NCI-H146 treated with DMSO at 0.1 percent for 48 hours (cell line): ENCODE measurements around the gene NEK10.

Source experiments
- DNase-seq: peaks from one replicate; lab custom pipeline; 2025; ENCODE audit not compliant: unreplicated experiment; lab: John Stamatoyannopoulos, UW

The NEK10 gene

GRCh38 chr3:27184261-27184660 is 184.9 kb downstream of the NEK10 start:
- DNase-seq, result no peak

- no peak for DNase-seq
Observed at GRCh38 chr3:27176256-27176655, 192.9 kb downstream of the NEK10 start.

- no peak for DNase-seq
Observed at GRCh38 chr3:27174530-27174929, 194.7 kb downstream of the NEK10 start.

GRCh38 chr3:27171113-27171512 is 198.1 kb downstream of the NEK10 start:
- no peak for DNase-seq

DNA sequence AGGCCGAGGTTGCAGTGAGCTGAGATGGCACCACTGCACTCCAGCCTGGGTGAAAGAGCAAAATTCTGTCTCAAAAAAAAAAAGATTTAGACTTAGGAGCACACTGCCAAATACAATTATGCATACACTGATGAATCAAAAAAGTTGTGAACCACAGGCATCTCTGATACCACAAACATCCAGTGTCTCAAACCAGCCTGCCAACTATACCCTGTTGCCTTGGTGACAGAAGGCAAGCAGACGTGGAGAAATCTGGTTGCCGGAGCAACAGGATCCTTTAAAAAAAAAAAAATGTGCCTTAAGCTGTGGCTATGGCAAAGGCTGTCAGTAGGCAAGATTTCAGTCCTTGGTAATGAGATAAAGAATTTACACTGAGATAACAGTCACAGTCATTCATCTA is 202.3 kb downstream of the NEK10 start:
- DNase-seq, result no peak

- DNase-seq, result no peak
Observed at GRCh38 chr3:27165321-27165721, 203.9 kb downstream of the NEK10 start.

DNA sequence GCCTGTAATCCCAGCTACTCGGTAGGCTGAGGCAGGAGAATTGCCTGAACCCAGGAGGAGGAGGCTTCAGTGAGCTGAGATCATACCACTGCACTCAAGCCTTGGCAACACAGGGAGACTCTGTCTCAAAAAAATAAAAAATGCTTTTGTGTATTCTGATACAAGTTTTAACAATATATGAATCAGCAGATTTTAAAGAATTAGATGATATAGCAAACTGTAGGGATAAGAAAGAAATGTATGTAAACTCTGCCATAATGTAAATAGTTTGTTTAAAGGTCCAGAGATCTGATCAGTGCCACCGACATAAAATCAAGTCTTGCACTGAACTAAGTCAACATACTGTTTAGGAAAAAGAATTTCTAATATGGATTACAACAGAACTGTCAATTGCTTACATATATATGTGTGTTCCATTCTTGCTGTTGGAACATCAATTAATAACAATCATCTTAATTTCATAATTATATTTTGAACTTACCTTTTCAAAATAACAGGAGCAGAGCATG is 208.3 kb downstream of the NEK10 start:
- DNase-seq, result no peak

DNA sequence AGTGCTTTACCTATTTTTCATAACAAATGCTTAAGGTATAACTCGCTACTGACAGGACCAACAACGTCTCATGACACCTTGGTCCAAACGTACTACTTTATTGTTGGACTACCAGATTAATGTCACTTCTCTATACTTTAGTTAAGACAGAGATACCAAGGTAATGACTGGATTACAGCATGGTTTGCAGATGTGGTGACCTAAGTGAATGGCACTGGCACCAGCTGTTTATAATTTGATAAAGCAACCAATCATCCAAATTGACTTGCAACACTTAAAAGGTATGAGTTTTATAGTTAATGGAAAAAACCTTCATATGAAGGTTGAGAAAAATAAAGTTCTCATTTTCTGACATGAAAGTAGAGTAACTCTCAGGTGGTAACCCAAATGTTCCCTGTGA is 209.0 kb downstream of the NEK10 start:
- no peak for DNase-seq

DNA sequence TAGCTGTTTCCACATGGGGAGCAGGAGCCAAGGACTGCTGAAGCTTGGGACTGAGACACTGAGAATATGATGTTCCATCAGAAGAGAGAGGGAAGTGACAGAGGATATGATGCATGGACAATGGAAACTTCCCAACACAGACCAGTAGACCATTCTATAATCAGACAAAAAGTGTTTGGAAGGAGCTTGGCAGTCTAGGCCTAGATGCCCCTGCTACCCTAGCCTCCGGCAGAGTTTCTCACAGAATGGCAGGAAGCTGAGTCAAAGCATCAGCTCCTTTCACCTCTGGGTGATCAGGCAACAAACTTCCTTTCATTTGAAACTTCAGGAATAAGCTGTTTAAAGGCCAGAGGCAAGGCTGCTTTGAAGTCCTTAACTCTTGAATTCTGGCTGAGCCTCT is 222.0 kb downstream of the NEK10 start:
- DNase-seq, result no peak

- DNase-seq, result no peak
Observed at GRCh38 chr3:27146786-27147185, 222.4 kb downstream of the NEK10 start.

DNA sequence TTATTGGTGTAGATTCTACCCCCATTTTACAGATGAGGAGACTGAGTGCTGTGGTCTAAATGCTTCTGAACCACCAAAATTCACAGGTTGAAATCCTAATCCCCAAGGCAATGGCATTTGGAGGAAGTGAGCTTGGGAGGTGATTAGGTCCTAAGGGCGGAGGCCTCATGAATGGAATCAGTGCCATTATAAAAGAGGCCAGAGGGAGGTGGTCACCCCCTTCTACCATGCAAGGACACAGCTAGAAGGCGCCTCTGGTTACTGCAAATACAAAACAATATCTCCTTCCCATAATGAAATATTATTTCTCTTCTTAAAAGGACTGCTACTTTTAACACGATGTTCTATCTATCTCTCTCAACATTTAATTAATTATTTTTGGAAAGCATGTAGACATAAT is 223.5 kb downstream of the NEK10 start:
- DNase-seq, result no peak

DNA sequence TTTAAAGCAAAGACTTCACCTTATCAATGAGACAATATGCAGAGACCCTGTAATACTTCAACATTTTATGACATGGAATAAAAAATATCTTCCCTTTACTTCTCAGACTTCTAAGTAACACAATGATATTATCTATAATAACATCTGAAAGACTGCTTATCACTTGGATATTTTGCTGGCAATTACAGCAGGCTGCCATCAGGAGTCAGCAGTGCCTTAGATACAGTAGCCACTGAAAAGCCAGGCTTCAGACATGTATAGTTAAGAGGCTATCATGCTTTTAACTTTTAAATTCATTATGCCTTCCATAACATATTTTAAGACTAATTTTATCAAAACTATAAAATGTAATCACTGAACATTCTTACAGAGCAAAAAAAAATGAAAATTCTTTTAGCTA is 227.5 kb downstream of the NEK10 start:
- no peak for DNase-seq

DNA sequence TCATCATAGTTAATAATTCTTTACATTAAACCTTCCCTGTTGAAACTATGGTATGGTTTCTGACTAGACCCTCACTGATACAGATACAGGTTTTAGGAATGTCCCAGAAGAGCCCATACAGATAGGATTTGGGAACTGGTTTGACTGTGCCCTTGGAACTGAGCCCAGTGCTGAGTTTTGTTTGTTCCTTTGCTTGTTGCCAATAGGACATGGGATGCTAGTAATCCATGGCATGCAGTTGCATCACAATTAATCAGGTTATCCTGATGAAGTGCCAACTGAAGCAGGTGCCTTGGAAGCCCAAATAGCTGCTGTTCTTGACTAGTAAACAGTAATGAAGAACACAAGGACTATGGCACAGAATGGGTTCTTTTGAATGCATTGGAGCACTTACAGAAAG is 230.6 kb downstream of the NEK10 start:
- no peak for DNase-seq

GRCh38 chr3:27138005-27138404 is 231.2 kb downstream of the NEK10 start:
- no peak for DNase-seq

DNA sequence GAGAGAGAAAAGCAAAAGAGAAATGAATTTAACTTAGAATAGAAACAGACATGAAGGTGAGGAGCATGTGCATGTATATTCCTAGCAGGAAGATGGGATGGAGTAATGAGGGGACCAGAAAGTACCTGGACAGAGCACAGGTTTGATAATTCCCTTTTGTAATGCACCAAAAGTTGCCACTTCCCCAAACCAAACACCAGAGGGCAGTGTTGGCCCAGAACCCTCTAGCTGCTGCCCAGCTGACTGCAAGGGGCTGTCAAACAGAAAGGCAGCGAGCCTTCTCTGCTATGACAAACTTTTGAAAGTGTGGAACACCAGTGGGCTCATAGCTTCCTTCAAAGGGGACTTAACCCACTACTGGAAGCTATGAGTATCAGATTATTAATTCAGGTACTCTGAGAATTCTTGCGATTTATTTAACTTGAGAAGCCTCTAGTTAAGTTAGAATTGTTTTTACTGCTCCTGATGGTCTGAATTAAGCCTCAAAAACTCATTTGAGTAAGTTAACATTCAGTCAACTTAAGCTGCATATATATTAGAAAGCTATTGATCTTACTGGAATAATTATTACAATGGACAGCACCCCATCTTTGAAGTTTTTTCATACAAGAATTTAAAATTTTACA is 234.9 kb downstream of the NEK10 start:
- DNase-seq, result peak; percentile 35

DNA sequence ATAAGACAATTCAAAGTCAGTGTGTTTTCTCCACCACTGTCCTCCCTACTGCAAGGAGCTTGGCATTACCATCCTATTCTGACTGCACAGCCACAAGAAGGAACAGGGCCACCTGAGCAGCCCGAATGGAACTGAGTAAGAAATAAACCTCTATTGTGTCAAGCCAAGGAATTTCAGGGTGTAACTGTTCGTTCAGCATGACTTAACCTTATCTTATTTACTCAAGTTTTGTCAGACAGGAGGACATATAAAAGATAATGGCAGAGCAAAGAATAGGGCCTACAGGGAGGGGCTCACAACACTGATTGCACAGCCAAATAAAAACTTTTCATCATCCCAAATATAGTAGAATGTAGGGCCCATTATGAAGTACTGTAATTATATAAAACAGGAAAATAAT is 236.1 kb downstream of the NEK10 start:
- no peak for DNase-seq

DNA sequence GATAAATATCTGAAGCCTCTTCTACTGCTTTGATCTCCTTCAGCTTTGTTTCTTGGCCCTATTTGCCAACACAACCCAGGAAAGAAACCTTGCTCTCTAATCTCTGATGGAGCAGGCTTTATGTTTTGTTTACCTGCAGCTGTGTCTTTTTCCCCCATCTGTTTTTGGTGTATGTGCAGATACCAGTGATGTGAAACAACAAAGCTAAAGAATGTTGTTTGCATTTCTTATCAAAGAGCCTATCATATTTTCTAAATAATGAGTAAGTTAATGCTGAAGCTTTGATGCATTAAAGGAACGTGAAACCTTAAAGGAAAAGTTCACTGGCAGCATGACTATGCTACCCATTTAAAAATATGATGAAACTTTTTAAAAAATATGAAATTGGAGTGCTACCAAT is 238.4 kb downstream of the NEK10 start:
- no peak for DNase-seq

DNA sequence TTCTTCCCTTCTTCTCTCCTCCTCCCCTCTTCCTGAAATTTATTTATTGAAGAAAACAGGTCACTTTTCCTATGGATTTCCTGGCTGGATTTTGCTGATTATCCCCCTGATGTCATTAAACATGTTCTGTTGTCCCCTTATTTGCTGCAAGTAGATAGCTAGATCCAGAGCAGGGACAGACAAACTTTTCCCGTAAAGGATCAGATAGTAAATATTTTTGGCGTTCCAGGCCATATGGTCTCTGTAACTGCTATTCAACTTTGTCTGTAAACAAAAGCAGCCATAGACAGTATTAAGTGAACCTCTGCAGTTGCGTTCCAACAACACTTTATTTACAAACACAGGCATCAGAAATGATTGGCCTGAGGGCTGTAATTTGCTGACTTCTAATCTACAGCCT is 241.3 kb downstream of the NEK10 start:
- no peak for DNase-seq

- peak; percentile 83 for DNase-seq
Observed at GRCh38 chr3:27127195-27127594, 242.0 kb downstream of the NEK10 start.

- DNase-seq, result peak; percentile 28
Observed at GRCh38 chr3:27125821-27126501, 243.2 kb downstream of the NEK10 start.

- no peak for DNase-seq
Observed at GRCh38 chr3:27119639-27120038, 249.5 kb downstream of the NEK10 start.

DNA sequence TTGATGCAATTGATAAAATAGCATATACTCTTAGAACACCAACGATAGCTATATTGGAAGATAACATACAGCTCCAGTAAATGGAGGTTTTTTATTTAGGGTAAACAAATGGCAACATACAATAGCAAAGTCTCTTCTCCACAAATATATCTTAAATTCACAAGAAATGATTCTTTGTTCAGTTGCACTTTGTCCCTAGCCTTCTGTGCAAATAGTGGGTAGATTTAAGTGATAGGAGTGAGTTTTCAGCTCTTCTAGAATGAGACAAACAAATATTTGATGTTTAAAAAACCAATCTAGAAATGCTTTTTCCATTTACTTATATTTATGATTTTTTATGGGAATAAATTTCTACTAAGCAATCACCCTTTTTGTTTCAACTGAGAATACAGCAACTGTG is 253.8 kb downstream of the NEK10 start:
- DNase-seq, result no peak

DNA sequence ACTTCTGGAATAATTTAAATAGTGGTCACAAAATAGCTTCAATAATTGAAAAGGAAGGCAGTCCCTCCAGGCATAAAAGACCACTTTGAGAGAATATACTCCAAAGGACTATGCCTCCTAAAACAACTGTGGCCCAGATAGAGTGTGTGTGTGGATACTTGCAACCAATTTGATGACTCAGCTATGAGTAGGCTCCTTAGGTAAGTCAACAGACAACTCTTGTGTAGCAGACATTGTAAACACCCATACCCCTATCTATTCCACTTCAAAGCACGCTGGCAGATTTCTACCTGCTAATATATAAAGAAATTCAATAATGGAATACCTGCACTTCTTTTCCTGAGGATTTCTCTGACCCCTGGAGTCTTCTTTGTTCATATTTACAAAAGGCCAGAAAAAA is 254.5 kb downstream of the NEK10 start:
- no peak for DNase-seq
